ENCODE results near the gene FOLR3. TPM values are rescaled to one million over a fixed set of nuclear protein-coding genes. Genes with fewer than 3 reads are reported as not detected.

The FOLR3 gene
- total and polyA plus RNA-seq, 9 of the 15 experiments (the other 6 are each of a cell fraction or from before 2014, with no cell fraction given): not detected

DNA sequence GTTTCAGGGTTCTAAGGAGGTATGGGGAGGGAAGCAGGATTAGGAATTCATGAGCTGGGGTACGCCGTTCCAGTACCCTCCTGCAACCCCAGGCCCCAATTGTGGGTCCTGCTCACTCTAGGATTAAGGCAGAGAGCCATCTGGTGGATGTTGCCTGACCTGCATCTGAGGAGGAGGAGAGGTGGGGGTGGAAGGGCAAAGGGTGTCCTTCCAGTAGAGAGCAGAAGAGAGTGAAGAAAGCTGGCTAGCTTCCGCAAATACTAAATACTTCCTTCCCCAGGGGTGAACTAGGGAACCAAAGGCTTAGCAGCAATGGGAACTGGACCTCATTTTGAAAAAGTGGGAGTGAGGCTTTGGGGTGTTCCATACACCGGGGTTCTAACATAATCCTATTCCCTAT, 44.2 kb upstream of the FOLR3 start (continued):
- TF ChIP-seq, protein P1, sequence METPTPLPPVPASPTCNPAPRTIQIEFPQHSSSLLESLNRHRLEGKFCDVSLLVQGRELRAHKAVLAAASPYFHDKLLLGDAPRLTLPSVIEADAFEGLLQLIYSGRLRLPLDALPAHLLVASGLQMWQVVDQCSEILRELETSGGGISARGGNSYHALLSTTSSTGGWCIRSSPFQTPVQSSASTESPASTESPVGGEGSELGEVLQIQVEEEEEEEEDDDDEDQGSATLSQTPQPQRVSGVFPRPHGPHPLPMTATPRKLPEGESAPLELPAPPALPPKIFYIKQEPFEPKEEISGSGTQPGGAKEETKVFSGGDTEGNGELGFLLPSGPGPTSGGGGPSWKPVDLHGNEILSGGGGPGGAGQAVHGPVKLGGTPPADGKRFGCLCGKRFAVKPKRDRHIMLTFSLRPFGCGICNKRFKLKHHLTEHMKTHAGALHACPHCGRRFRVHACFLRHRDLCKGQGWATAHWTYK (CRISPR knock-in tag; IDR thresholded peaks at IDR 0.05): no peak
- TF ChIP-seq ZNF431 (CRISPR knock-in tag; IDR thresholded peaks at IDR 0.05) (no peak), GATAD2A (IDR thresholded peaks at IDR 0.05) (no peak), ZNF232 (CRISPR knock-in tag; IDR thresholded peaks at IDR 0.05) (no peak), FOSL1 (tag; conservative IDR thresholded peaks at IDR 0.05) (no peak), CTBP1 (IDR thresholded peaks at IDR 0.05; ENCODE audit: borderline replicate concordance) (no peak), ZNF165 (CRISPR knock-in tag; IDR thresholded peaks at IDR 0.05; ENCODE audit: borderline replicate concordance) (no peak), YY1 (IDR thresholded peaks at IDR 0.05; ENCODE audit: borderline replicate concordance in 1 of 3, control insufficient read depth in 1 of 3, extremely low read depth in 1 of 3, insufficient read depth in 3 of 3, insufficient read length in 1 of 3, insufficient replicate concordance in 2 of 3, low read depth in 1 of 3, low read length in 2 of 3) (peak in 1 of 3 experiments; percentile 18), TEAD4 (IDR thresholded peaks at IDR 0.05; ENCODE audit: low read length) (no peak), TEAD4 (CRISPR knock-in tag; IDR thresholded peaks at IDR 0.05; ENCODE audit: borderline replicate concordance) (no peak), ZNF507 (tag; conservative IDR thresholded peaks at IDR 0.05) (no peak), JUNB (CRISPR knock-in tag; conservative IDR thresholded peaks at IDR 0.05) (no peak), ZNF121 (CRISPR knock-in tag; conservative IDR thresholded peaks at IDR 0.05) (no peak), ETV6 (IDR thresholded peaks at IDR 0.05; ENCODE audit: borderline replicate concordance in 1 of 2, low read depth in 2 of 2, low read length in 1 of 2) (peak; percentile 57 to 79; a peak in 3 of 4 replicates), ETV6 (CRISPR knock-in tag; IDR thresholded peaks at IDR 0.05; ENCODE audit: borderline replicate concordance) (no peak), GATA2 (CRISPR knock-in tag; IDR thresholded peaks at IDR 0.05) (no peak), SNRNP70 (optimal IDR thresholded peaks at IDR 0.05; ENCODE audit: low read depth, low read length) (no peak), L3MBTL2 (IDR thresholded peaks at IDR 0.05) (no peak), ZNF584 (CRISPR knock-in tag; IDR thresholded peaks at IDR 0.05; ENCODE audit: low read depth) (no peak), POLR2AphosphoS5 (IDR thresholded peaks at IDR 0.05; ENCODE audit: control insufficient read depth, insufficient read depth, low read depth, low read length) (peak; percentile 38; the same call in 1 of the 2 replicates), RB1 (IDR thresholded peaks at IDR 0.05; ENCODE audit: low read depth) (no peak), CXXC5 (CRISPR knock-in tag; IDR thresholded peaks at IDR 0.05) (no peak)
- TF ChIP-seq, protein P2, sequence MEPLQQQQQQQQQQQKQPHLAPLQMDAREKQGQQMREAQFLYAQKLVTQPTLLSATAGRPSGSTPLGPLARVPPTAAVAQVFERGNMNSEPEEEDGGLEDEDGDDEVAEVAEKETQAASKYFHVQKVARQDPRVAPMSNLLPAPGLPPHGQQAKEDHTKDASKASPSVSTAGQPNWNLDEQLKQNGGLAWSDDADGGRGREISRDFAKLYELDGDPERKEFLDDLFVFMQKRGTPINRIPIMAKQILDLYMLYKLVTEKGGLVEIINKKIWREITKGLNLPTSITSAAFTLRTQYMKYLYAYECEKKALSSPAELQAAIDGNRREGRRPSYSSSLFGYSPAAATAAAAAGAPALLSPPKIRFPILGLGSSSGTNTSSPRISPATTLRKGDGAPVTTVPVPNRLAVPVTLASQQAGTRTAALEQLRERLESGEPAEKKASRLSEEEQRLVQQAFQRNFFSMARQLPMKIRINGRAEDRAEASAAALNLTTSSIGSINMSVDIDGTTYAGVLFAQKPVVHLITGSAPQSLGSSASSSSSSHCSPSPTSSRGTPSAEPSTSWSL (CRISPR knock-in tag; IDR thresholded peaks at IDR 0.05; ENCODE audit: borderline replicate concordance): no peak
- TF ChIP-seq, protein P3, sequence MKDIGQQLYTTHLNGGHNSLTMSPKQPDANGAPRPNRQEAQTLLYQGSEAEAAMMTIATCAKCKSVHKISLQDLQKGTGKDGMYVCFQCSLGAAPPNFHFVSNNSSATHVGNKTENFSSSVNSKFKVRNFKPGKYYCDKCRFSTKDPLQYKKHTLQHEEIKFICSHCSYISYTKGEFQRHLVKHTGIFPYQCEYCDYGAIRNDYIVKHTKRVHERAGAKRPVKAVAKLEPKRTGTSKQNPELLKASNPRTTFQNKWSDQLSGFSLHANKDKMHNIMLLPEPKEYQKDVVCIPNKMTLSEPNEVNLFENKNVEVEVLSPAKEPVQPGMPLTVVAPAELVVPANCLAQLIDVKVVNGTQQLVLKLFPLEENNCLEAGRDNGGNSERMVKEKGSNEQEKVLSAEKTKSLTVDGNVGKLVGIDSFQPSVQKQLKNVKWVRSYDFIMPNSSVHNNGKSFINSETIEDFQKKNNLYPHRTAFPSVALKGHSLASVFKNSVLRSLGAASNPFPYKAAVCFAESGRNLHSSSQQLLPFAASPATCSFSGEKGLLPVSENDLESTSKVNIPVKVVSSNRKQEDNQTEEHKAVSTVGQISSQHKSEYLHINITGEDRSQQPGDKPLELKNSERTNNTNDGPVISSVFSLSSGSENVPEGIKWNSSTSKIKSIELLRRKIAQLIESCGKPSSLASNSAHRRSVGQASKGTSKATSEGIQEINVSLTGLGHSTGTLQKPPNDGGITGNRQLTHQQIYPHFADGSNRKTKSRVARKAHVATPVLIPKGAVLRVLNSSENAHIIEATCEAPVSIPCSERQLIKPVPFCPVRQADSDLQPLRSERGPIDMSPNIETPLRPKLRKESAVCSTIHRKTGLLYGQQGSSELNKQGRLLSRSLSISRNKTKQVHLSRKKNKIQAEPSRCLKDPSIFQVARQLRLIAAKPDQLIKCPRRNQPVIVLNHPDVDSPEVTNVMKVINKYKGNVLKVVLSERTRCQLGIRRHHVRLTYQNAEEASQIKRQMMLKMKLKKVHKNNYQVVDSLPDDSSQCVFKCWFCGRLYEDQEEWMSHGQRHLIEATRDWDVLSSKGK (CRISPR knock-in tag; IDR thresholded peaks at IDR 0.05): no peak
